HG03575 (cell line): ENCODE data around the gene CARMIL3.

ENCODE experiments used
- ATAC-seq: cut with Tn5 transposase; IDR thresholded peaks from one replicate; pipeline ENCODE4 v1.9.1; 2021; ENCODE audit not compliant: unreplicated experiment, insufficient number of reproducible peaks, low FRiP score; ENCODE audit errors: extremely low read depth

The CARMIL3 gene

GRCh38 chr14:24106672-24107271 is 55.0 kb downstream of the CARMIL3 start:
- ATAC-seq, result no peak

- ATAC-seq, result no peak
These were observed 56.6 kb downstream of the CARMIL3 start for GRCh38 chr14:24108336-24108874.

DNA sequence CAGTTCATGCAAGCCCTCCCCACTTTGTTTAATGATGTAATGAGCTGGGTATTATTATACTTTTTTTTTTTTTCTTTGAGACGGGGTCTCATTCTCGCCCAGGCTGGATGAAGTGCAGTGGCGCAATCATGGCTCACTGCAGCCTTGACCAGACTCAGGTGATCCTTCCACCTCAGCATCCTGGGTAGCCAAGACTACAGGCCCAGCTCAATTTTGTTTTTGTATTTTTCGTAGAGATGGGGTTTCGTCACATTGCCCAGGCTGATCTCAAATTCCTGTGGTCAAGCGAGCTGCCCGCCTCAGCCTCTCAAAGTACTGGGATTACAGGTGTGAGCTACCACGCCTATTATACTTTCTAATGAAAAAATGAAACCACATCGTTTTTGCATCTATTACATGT is 58.3 kb downstream of the CARMIL3 start:
- ATAC-seq, result no peak

DNA sequence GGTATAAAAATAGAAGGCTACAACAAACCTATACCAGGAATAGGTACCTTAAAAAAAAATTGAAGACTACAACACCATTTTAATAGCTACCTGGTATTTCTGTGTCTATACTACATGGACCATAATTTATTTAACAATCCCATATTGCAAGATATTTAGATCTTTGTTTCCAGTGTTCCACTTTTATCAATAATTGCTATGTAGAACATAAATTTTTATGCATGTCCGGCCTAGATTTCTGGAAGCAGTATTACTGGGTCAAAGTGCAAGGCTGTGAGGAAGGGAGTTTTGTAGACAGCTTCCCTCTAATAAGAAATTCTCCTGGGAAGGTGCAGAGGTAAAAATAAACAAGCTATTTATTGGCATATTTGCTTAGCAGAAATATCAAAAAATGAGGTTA is 58.7 kb downstream of the CARMIL3 start:
- no peak for ATAC-seq

DNA sequence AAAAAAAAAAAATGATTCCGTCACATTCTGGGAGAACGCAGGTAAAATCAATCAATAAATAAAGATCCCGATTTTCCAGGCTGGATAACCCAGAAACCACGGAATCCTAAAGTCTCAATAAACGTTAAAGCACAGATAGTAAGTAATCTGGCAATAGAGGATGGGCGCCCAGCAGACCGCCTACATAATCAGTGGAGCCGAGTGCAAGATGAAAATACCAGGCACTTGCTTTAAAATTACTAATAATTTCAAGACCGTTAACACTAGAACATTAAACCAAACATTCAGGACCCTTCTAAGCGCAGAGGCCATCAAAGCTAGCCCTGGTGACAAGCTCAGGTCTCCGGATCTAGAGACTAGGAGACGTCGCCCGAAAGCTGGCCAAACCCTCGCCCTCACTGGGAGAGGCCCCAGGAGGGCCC is 61.6 kb downstream of the CARMIL3 start:
- ATAC-seq, result no peak

GRCh38 chr14:24113801-24114531 is 62.2 kb downstream of the CARMIL3 start:
- peak; percentile 21 for ATAC-seq

GRCh38 chr14:24114532-24115421 is 63.0 kb downstream of the CARMIL3 start, which contains the start of the genes DCAF11 and NRL:
Gene DCAF11 (plus strand): TSS chr14:24114777. CDS start chr14:24115595, 818 bp downstream.
Gene NRL (minus strand): TSS chr14:24114949. CDS start chr14:24082848, 32,101 bp downstream.
- peak; percentile 52 for ATAC-seq

DNA sequence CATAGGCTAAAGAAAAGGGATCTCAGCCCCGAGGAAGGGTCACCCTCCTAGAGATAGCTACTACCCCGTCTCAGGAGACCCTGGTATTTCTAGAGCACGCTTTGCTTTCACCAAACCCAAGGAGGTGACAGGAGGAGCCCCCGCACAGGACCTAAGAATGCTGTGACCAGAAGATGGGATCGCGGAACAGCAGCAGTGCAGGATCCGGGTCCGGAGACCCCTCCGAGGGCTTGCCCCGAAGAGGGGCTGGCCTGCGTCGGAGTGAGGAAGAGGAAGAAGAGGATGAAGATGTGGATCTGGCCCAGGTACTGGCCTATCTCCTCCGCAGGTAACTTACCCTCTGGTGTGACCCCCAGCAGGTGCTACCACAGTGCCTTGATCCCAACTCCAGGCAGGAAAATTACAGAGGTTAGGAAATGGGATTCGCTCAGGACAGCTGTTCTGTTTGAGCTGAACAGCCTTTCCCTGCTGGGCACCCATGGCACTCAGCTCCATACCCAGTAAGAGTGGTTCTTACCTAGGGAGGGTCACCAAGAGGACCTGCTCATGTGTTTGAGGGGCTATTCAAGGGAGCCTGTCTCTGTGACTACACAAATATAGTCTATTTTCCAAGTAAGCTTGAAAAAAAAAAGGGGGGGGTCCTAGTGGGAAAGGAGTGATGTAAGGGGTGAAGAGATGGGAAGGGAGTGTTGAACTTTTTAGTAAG is 63.8 kb downstream of the CARMIL3 start:
- no peak for ATAC-seq

GRCh38 chr14:24116128-24116814 is 64.5 kb downstream of the CARMIL3 start:
- ATAC-seq, result no peak

- no peak for ATAC-seq
These were observed 65.4 kb downstream of the CARMIL3 start for GRCh38 chr14:24117179-24117578.
